ENCODE data around the gene SFRP4. TPM values are rescaled to one million over a fixed set of nuclear protein-coding genes. Genes with fewer than 3 reads are reported as not detected.

Gene SFRP4
- polyA plus RNA-seq, 2 donors, result 0.06 to 0.15 TPM

GRCh38 chr7:37927773-37928444 is 11.3 kb upstream of the SFRP4 start:
- H3K27ac ChIP-seq (ENCODE audit: low read depth in 2 of 2, low read length in 1 of 2), result no peak overlapping the region

GRCh38 chr7:37925620-37926019 is 9.0 kb upstream of the SFRP4 start:
- 86 to 87% methylated on average over 1 of the region's 1 CpG for WGBS, 2 donors
- Histone ChIP-seq H3K27ac (ENCODE audit: low read depth in 2 of 2, low read length in 1 of 2) (no peak overlapping the region), H3K4me3 (ENCODE audit: low read depth in 1 of 2, low read length in 2 of 2) (no peak overlapping the region), H3K9me3 (ENCODE audit: control insufficient read depth in 2 of 2, insufficient read depth in 1 of 2, low read depth in 1 of 2, low read length in 1 of 2) (no peaks in the 10 kb centered on the region), H3K36me3 (ENCODE audit: control insufficient read depth in 2 of 2, insufficient read depth in 2 of 2, low read length in 1 of 2) (no peaks in the 10 kb centered on the region), H3K27me3 (ENCODE audit: control insufficient read depth in 1 of 2, insufficient read depth in 2 of 2, low read length in 2 of 2) (peaks cover 0 to 3% of the 10 kb centered on the region in 2 donors), H3K4me1 (ENCODE audit: control insufficient read depth in 2 of 2, insufficient read depth in 2 of 2, low read length in 1 of 2) (peaks cover 3 to 4% of the 10 kb centered on the region in 2 donors)

More at GRCh38 chr7:37927773-37928444, 11.3 kb upstream of the SFRP4 start:
- no peak overlapping the region for H3K4me3 ChIP-seq (ENCODE audit: low read depth in 1 of 2, low read length in 2 of 2)
- H3K36me3 ChIP-seq (ENCODE audit: control insufficient read depth in 2 of 2, insufficient read depth in 2 of 2, low read length in 1 of 2), result no peaks in the 10 kb centered on the region
- no peaks in the 10 kb centered on the region for H3K4me1 ChIP-seq (ENCODE audit: control insufficient read depth in 2 of 2, insufficient read depth in 2 of 2, low read length in 1 of 2)
- WGBS, 2 donors, result 81 to 84% methylated on average over 2 of the region's 2 CpGs
- no peaks in the 10 kb centered on the region for H3K9me3 ChIP-seq (ENCODE audit: control insufficient read depth in 2 of 2, insufficient read depth in 1 of 2, low read depth in 1 of 2, low read length in 1 of 2)
- H3K27me3 ChIP-seq (ENCODE audit: control insufficient read depth in 1 of 2, insufficient read depth in 2 of 2, low read length in 2 of 2), result no peaks in the 10 kb centered on the region

- no peak overlapping the region for H3K27ac ChIP-seq (ENCODE audit: low read depth in 2 of 2, low read length in 1 of 2)
These were observed 7.9 kb upstream of the SFRP4 start for GRCh38 chr7:37924491-37925041.

GRCh38 chr7:37923996-37924395 is 7.4 kb upstream of the SFRP4 start:
- 50 to 68% methylated on average over 1 of the region's 1 CpG for WGBS, 2 donors
- Histone ChIP-seq H3K4me1 (ENCODE audit: control insufficient read depth in 2 of 2, insufficient read depth in 2 of 2, low read length in 1 of 2) (peaks cover 6% of the 10 kb centered on the region in 2 donors), H3K27ac (ENCODE audit: low read depth in 2 of 2, low read length in 1 of 2) (no peak overlapping the region), H3K36me3 (ENCODE audit: control insufficient read depth in 2 of 2, insufficient read depth in 2 of 2, low read length in 1 of 2) (no peaks in the 10 kb centered on the region), H3K4me3 (ENCODE audit: low read depth in 1 of 2, low read length in 2 of 2) (no peak overlapping the region), H3K27me3 (ENCODE audit: control insufficient read depth in 1 of 2, insufficient read depth in 2 of 2, low read length in 2 of 2) (peaks cover 0 to 3% of the 10 kb centered on the region in 2 donors), H3K9me3 (ENCODE audit: control insufficient read depth in 2 of 2, insufficient read depth in 1 of 2, low read depth in 1 of 2, low read length in 1 of 2) (peaks cover 0 to 2% of the 10 kb centered on the region in 2 donors)

More at GRCh38 chr7:37924491-37925041, 7.9 kb upstream of the SFRP4 start:
- Histone ChIP-seq H3K4me1 (ENCODE audit: control insufficient read depth in 2 of 2, insufficient read depth in 2 of 2, low read length in 1 of 2) (peaks cover 6% of the 10 kb centered on the region in 2 donors), H3K36me3 (ENCODE audit: control insufficient read depth in 2 of 2, insufficient read depth in 2 of 2, low read length in 1 of 2) (no peaks in the 10 kb centered on the region), H3K9me3 (ENCODE audit: control insufficient read depth in 2 of 2, insufficient read depth in 1 of 2, low read depth in 1 of 2, low read length in 1 of 2) (peaks cover 0 to 2% of the 10 kb centered on the region in 2 donors), H3K27me3 (ENCODE audit: control insufficient read depth in 1 of 2, insufficient read depth in 2 of 2, low read length in 2 of 2) (peaks cover 0 to 3% of the 10 kb centered on the region in 2 donors), H3K4me3 (ENCODE audit: low read depth in 1 of 2, low read length in 2 of 2) (no peak overlapping the region)
- 42 to 55% methylated on average over 3 of the region's 3 CpGs for WGBS, 2 donors

GRCh38 chr7:37921876-37922275 is 5.3 kb upstream of the SFRP4 start:
- Histone ChIP-seq H3K27me3 (ENCODE audit: control insufficient read depth in 1 of 2, insufficient read depth in 2 of 2, low read length in 2 of 2) (peaks cover 0 to 3% of the 10 kb centered on the region in 2 donors), H3K9me3 (ENCODE audit: control insufficient read depth in 2 of 2, insufficient read depth in 1 of 2, low read depth in 1 of 2, low read length in 1 of 2) (peaks cover 0 to 2% of the 10 kb centered on the region in 2 donors), H3K4me3 (ENCODE audit: low read depth in 1 of 2, low read length in 2 of 2) (no peak overlapping the region), H3K4me1 (ENCODE audit: control insufficient read depth in 2 of 2, insufficient read depth in 2 of 2, low read length in 1 of 2) (peaks cover 6% of the 10 kb centered on the region in 2 donors), H3K36me3 (ENCODE audit: control insufficient read depth in 2 of 2, insufficient read depth in 2 of 2, low read length in 1 of 2) (no peaks in the 10 kb centered on the region), H3K27ac (ENCODE audit: low read depth in 2 of 2, low read length in 1 of 2) (no peak overlapping the region)
- WGBS, 2 donors, result 66 to 73% methylated on average over 4 of the region's 4 CpGs

- Histone ChIP-seq H3K36me3 (ENCODE audit: control insufficient read depth in 2 of 2, insufficient read depth in 2 of 2, low read length in 1 of 2) (no peaks in the 10 kb centered on the region), H3K4me1 (ENCODE audit: control insufficient read depth in 2 of 2, insufficient read depth in 2 of 2, low read length in 1 of 2) (peaks cover 6 to 8% of the 10 kb centered on the region in 2 donors), H3K9me3 (ENCODE audit: control insufficient read depth in 2 of 2, insufficient read depth in 1 of 2, low read depth in 1 of 2, low read length in 1 of 2) (peaks cover 0 to 4% of the 10 kb centered on the region in 2 donors), H3K27ac (ENCODE audit: low read depth in 2 of 2, low read length in 1 of 2) (peak overlapping the region; percentile 40 to 43), H3K27me3 (ENCODE audit: control insufficient read depth in 1 of 2, insufficient read depth in 2 of 2, low read length in 2 of 2) (peaks cover 0 to 3% of the 10 kb centered on the region in 2 donors), H3K4me3 (ENCODE audit: low read depth in 1 of 2, low read length in 2 of 2) (peak overlapping the region; percentile 37 to 56)
- WGBS, 2 donors, result 2% methylated on average over 58 to 63 of the region's 63 CpGs
These were observed 4.5 kb upstream of the SFRP4 start for GRCh38 chr7:37920849-37921805.

- Histone ChIP-seq H3K27me3 (ENCODE audit: control insufficient read depth in 1 of 2, insufficient read depth in 2 of 2, low read length in 2 of 2) (peaks cover 0 to 3% of the 10 kb centered on the region in 2 donors), H3K9me3 (ENCODE audit: control insufficient read depth in 2 of 2, insufficient read depth in 1 of 2, low read depth in 1 of 2, low read length in 1 of 2) (peaks cover 0 to 5% of the 10 kb centered on the region in 2 donors), H3K4me3 (ENCODE audit: low read depth in 1 of 2, low read length in 2 of 2) (peak within 1 kb of the TSS; percentile 37 to 56), H3K36me3 (ENCODE audit: control insufficient read depth in 2 of 2, insufficient read depth in 2 of 2, low read length in 1 of 2) (no peaks in the 10 kb centered on the region), H3K27ac (ENCODE audit: low read depth in 2 of 2, low read length in 1 of 2) (peak within 1 kb of the TSS; percentile 40 to 43), H3K4me1 (ENCODE audit: control insufficient read depth in 2 of 2, insufficient read depth in 2 of 2, low read length in 1 of 2) (peaks cover 6 to 12% of the 10 kb centered on the region in 2 donors)
- 12 to 15% methylated on average over 22 of the region's 22 CpGs for WGBS, 2 donors
These were observed 3.8 kb upstream of the SFRP4 start, which contains the start of gene EPDR1 for GRCh38 chr7:37920305-37920848. Gene EPDR1 (plus strand): TSS chr7:37920640. CDS start chr7:37920940, 300 bp downstream.

- Histone ChIP-seq H3K4me3 (ENCODE audit: low read depth in 1 of 2, low read length in 2 of 2) (no peak overlapping the region), H3K27ac (ENCODE audit: low read depth in 2 of 2, low read length in 1 of 2) (no peak overlapping the region), H3K27me3 (ENCODE audit: control insufficient read depth in 1 of 2, insufficient read depth in 2 of 2, low read length in 2 of 2) (peaks cover 0 to 3% of the 10 kb centered on the region in 2 donors), H3K4me1 (ENCODE audit: control insufficient read depth in 2 of 2, insufficient read depth in 2 of 2, low read length in 1 of 2) (peaks cover 6 to 12% of the 10 kb centered on the region in 2 donors), H3K36me3 (ENCODE audit: control insufficient read depth in 2 of 2, insufficient read depth in 2 of 2, low read length in 1 of 2) (no peaks in the 10 kb centered on the region), H3K9me3 (ENCODE audit: control insufficient read depth in 2 of 2, insufficient read depth in 1 of 2, low read depth in 1 of 2, low read length in 1 of 2) (peaks cover 0 to 5% of the 10 kb centered on the region in 2 donors)
- 60 to 75% methylated on average over 4 of the region's 4 CpGs for WGBS, 2 donors
These were observed 1.9 kb upstream of the SFRP4 start for GRCh38 chr7:37918526-37918925.
